GM19397 (cell line): Measurements from ENCODE around the gene EGFR.
"Not testable (repeated sequence)": the region's sequence is repeated elsewhere in the genome, so short reads cannot be mapped to it uniquely, and the experiment has no call there.

Experiments used
- ATAC-seq: cut with Tn5 transposase; IDR thresholded peaks from one replicate; pipeline ENCODE4 v1.9.1; 2021; ENCODE audit warnings: mild to moderate bottlenecking, moderate library complexity; ENCODE audit not compliant: unreplicated experiment

Gene EGFR

DNA sequence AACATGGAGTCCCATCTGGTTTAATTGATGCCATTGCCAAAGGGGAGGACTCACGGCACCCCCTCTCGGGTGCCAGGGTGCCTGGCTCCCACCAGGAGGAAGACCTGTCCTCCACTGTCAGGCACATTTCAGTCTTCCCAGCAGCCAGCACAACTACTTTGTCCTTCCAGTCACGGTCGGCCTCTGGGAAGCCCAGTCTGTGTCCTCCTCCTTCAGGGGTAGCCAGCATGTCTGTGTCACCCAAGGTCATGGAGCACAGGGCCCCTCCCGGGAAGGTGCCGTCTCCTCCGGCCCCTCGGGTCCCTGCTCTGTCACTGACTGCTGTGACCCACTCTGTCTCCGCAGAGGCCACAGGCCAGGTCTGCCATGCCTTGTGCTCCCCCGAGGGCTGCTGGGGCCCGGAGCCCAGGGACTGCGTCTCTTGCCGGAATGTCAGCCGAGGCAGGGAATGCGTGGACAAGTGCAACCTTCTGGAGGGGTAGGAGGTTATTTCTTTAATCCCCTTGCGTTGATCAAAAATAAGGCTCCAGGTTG is 142.4 kb downstream of the EGFR start:
- no peak for ATAC-seq

GRCh38 chr7:55162476-55162875 is 143.7 kb downstream of the EGFR start:
- ATAC-seq, result no peak

DNA sequence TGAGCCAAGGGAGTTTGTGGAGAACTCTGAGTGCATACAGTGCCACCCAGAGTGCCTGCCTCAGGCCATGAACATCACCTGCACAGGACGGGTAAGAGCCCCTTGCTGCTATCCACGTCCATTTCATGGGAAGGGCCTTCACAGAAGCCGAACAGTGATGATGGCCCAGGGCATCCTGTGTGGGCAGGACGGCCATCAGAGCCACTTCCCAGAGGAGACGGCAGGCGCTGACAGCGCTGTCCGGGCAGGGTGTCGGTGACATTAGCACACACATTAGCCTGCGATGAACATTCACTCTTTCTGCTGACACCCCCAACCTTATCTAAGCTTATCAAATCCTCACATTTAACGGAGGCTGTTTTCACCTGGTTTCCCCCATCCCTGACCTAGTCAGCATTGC is 144.9 kb downstream of the EGFR start:
- no peak for ATAC-seq

GRCh38 chr7:55164527-55164926 is 145.7 kb downstream of the EGFR start:
- ATAC-seq, result no peak

GRCh38 chr7:55165176-55165861 is 146.5 kb downstream of the EGFR start:
- no peak for ATAC-seq

- not testable (repeated sequence) for ATAC-seq
Measured at GRCh38 chr7:55167296-55167695, 148.5 kb downstream of the EGFR start.

DNA sequence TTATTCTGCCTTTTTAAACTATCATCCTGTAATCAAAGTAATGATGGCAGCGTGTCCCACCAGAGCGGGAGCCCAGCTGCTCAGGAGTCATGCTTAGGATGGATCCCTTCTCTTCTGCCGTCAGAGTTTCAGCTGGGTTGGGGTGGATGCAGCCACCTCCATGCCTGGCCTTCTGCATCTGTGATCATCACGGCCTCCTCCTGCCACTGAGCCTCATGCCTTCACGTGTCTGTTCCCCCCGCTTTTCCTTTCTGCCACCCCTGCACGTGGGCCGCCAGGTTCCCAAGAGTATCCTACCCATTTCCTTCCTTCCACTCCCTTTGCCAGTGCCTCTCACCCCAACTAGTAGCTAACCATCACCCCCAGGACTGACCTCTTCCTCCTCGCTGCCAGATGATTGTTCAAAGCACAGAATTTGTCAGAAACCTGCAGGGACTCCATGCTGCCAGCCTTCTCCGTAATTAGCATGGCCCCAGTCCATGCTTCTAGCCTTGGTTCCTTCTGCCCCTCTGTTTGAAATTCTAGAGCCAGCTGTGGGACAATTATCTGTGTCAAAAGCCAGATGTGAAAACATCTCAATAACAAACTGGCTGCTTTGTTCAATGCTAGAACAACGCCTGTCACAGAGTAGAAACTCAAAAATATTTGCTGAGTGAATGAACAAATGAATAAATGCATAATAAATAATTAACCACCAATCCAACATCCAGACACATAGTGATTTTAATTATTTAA is 151.7 kb downstream of the EGFR start:
- no peak for ATAC-seq

DNA sequence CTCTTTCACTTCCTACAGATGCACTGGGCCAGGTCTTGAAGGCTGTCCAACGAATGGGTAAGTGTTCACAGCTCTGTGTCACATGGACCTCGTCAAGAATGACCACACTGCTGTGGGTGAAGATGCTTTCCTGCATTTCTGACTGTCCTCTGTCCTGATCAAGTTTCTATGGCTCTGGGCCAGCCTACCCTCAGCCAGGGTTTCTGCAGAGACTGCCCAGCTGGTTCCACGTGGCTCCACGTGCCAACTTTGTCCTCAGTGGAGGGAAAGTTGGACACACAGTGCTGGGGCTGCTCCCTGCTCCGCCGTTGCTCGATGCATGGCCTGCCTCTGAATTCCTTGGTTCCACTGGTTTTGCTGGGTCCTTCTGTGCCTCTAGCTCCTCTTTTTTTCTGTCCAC is 152.3 kb downstream of the EGFR start:
- no peak for ATAC-seq

GRCh38 chr7:55172161-55172560 is 153.3 kb downstream of the EGFR start:
- ATAC-seq, result no peak

GRCh38 chr7:55172881-55173609 is 154.2 kb downstream of the EGFR start:
- no peak for ATAC-seq

DNA sequence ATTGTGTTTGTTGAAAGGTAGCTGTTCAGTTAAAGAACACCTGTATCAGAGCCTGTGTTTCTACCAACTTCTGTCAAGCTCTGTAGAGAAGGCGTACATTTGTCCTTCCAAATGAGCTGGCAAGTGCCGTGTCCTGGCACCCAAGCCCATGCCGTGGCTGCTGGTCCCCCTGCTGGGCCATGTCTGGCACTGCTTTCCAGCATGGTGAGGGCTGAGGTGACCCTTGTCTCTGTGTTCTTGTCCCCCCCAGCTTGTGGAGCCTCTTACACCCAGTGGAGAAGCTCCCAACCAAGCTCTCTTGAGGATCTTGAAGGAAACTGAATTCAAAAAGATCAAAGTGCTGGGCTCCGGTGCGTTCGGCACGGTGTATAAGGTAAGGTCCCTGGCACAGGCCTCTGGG is 154.9 kb downstream of the EGFR start:
- no peak for ATAC-seq

- ATAC-seq, result no peak
Measured at GRCh38 chr7:55174456-55174855, 155.6 kb downstream of the EGFR start.

DNA sequence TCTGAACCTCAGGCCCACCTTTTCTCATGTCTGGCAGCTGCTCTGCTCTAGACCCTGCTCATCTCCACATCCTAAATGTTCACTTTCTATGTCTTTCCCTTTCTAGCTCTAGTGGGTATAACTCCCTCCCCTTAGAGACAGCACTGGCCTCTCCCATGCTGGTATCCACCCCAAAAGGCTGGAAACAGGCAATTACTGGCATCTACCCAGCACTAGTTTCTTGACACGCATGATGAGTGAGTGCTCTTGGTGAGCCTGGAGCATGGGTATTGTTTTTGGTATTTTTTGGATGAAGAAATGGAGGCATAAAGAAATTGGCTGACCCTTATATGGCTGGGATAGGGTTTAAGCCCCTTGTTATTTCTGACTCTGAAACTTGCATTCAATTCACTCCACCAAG is 156.0 kb downstream of the EGFR start:
- ATAC-seq, result no peak

- no peak for ATAC-seq
Measured at GRCh38 chr7:55177068-55177530, 158.3 kb downstream of the EGFR start.

DNA sequence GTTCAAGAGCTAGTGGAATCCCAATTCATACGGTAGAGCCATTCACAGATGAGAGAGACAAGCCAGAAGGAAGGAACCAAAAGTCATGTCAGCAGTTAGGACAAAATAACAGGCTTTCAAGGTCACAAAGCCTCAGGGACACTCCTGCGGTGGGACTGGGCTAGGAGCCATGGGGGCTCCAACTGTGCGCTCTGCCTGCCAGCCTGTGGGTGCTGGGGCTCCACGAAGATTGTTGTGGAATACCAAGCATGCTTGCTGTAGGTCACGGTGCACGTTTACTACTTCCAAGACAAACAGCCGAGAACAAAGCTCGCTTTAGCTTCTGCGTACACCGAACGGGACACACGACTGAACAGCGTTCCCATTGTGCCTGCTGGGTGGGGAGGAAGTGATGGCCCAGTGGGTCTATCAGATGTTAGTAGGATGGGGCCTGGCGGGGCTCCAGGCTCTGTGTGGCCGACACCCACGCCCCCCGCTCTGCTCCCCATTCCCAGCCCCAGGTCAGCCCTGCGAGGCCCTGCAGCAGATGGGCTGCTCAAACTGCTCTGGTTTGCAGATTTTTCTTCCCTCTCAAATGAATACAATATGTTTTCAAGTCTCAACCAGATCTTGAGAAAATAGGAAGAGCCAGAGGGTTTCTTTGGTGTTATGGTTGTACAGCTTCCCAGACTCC is 158.9 kb downstream of the EGFR start:
- ATAC-seq, result no peak

GRCh38 chr7:55178292-55178862 is 159.6 kb downstream of the EGFR start:
- ATAC-seq, result no peak

DNA sequence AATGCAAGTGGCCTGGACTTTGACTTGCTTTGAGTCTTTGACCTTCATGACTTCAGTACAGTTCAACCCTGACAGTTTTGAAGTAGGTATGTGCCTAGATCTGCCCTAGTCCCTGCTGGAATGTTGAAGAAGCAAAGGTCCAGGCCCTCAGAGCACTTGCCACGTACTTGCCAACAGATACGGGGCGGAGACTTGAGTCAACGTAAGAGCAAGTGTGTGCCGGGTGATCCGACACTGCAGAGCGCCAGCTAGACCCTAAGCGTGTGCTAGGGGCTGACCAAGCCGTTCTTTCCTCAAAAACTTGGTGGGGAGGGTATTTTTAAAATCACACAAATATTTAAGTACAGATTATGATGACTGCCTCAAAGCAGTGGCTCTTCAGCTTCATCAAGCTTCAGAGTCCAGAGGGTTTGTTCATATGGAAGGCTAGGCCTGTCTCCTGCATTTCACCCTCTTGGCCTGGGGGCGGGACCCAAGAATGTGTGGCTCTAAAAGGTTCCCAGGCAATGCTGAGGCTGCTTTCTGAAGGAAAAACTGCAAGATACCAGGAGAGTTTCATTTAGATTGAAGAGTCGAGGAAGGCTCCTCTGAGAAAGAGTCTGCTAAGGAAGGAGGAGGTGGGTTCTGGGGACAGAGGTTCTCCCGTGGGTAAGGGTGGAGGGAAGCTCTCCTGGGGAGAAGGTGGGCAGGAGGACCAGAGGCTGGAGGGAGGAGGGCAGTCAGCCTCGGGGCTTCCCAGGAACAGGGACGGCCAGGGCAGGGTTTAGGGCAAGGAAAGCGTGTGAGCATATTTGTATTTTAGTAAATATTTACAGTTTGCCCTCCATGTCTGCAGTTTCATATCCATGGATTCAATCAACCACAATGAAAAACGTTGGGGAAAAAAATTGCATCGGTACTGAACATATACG is 160.3 kb downstream of the EGFR start:
- ATAC-seq, result no peak

DNA sequence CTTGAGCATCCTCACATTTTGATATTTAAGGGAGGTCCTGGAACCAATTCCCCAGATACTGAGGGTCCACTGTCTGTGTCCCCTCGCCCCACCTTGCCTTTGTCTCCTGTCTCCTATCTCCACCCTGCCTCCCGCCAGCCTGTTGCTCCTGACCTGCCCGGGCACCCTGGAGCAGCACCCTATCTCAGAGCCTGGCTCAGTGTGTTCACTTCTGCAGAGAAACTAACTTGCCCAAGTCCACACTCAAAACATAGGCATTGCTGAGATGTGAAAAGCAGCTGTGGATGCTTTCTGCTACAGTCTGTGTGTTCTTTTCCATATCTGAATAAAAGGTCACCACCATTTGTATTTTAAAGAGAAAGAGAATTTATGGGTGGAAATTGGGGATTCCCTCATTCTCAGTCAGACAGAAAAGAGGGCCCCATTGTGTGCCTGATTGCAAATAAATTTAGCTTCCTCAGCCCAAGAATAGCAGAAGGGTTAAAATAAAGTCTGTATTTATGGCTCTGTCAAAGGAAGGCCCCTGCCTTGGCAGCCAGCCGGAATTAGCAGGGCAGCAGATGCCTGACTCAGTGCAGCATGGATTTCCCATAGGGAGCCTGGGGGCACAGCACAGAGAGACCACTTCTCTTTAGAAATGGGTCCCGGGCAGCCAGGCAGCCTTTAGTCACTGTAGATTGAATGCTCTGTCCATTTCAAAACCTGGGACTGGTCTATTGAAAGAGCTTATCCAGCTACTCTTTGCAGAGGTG is 161.3 kb downstream of the EGFR start:
- no peak for ATAC-seq

- ATAC-seq, result no peak
Measured at GRCh38 chr7:55180963-55181542, 162.2 kb downstream of the EGFR start.
